ENCODE results near the gene CARD14.

CARD14 gene

GRCh38 chr17:80213643-80213975 is 43.8 kb downstream of the CARD14 start:
- no peak for DNase-seq

GRCh38 chr17:80214012-80214877 is 44.4 kb downstream of the CARD14 start:
- no peak for DNase-seq

GRCh38 chr17:80214878-80215210 is 45.0 kb downstream of the CARD14 start:
- DNase-seq, result no peak

GRCh38 chr17:80216473-80217456 is 46.9 kb downstream of the CARD14 start:
- no peak for DNase-seq

- no peak for DNase-seq
Observed at GRCh38 chr17:80217703-80218362, 48.0 kb downstream of the CARD14 start.

- no peak for DNase-seq
Observed at GRCh38 chr17:80218391-80218790, 48.6 kb downstream of the CARD14 start.

- peak; percentile 68 for DNase-seq
Observed at GRCh38 chr17:80219013-80219762, 49.4 kb downstream of the CARD14 start.

GRCh38 chr17:80219763-80220053 is 49.9 kb downstream of the CARD14 start:
- no peak for DNase-seq

GRCh38 chr17:80220054-80220735 is 50.4 kb downstream of the CARD14 start, which contains the start of the genes SGSH and SLC26A11:
SGSH (minus strand) TSS chr17:80220333; CDS start chr17:80220313, 20 bp downstream.
SLC26A11 (plus strand) TSS chr17:80220427; CDS start chr17:80221561, 1,134 bp downstream.
- DNase-seq, result peak; percentile 5

- DNase-seq, result no peak
Observed at GRCh38 chr17:80220736-80221215, 50.9 kb downstream of the CARD14 start.

GRCh38 chr17:80221351-80222105 is 51.7 kb downstream of the CARD14 start:
- no peak for DNase-seq

GRCh38 chr17:80222376-80223141 is 52.7 kb downstream of the CARD14 start:
- DNase-seq, result no peak

GRCh38 chr17:80223142-80223815 is 53.4 kb downstream of the CARD14 start:
- DNase-seq, result no peak

- no peak for DNase-seq
Observed at GRCh38 chr17:80223838-80224497, 54.1 kb downstream of the CARD14 start.

- no peak for DNase-seq
Observed at GRCh38 chr17:80224683-80225082, 54.9 kb downstream of the CARD14 start.

GRCh38 chr17:80225230-80225629 is 55.4 kb downstream of the CARD14 start:
- DNase-seq, result no peak

GRCh38 chr17:80227156-80227555 is 57.3 kb downstream of the CARD14 start:
- DNase-seq, result no peak

GRCh38 chr17:80227666-80228065 is 57.8 kb downstream of the CARD14 start:
- no peak for DNase-seq

GRCh38 chr17:80228477-80228876 is 58.6 kb downstream of the CARD14 start:
- DNase-seq, result no peak
